IMR-90 (cell line): ENCODE measurements around the gene NPS.

Source experiments
- CHD1 ChIP-seq: IDR thresholded peaks from 2 replicates; pipeline ENCODE4 v1.6.1; 2012; ENCODE audit warnings: low read depth, low read length, improper control_type of control experiment
- MXI1 ChIP-seq: IDR thresholded peaks from 2 replicates; pipeline ENCODE4 v1.6.1; 2012; ENCODE audit warnings: low read depth, mild to moderate bottlenecking, low read length, moderate library complexity, borderline replicate concordance
- POLR2A ChIP-seq: IDR thresholded peaks from 2 replicates; pipeline ENCODE4 v1.6.1; 2012; ENCODE audit warnings: mild to moderate bottlenecking, low read depth, low read length
- RAD21 ChIP-seq: IDR thresholded peaks from 2 replicates; pipeline ENCODE4 v1.6.1; 2012; ENCODE audit warnings: low read length, improper control_type of control experiment
- RCOR1 ChIP-seq: IDR thresholded peaks from 2 replicates; pipeline ENCODE4 v1.6.1; 2012; ENCODE audit warnings: mild to moderate bottlenecking, low read length, improper control_type of control experiment; ENCODE audit not compliant: insufficient replicate concordance
- TF ChIP-seq, protein P1 (sequence below): conservative IDR thresholded peaks from 2 replicates; pipeline ENCODE4 v1.5.1; 2012; ENCODE audit warnings: mild to moderate bottlenecking, low read depth, low read length, improper control_type of control experiment
- TF ChIP-seq, protein P2 (sequence below): fragments of 150-350 bp; IDR thresholded peaks from 2 replicates; pipeline ENCODE4 v1.6.1; 2016; ENCODE audit warnings: low read depth, mild to moderate bottlenecking, low read length, moderate library complexity, borderline replicate concordance
- TF ChIP-seq, protein P3 (sequence below): fragments of 150-350 bp; IDR thresholded peaks from 2 replicates; pipeline ENCODE4 v1.6.1; 2017; ENCODE audit warnings: mild to moderate bottlenecking, antibody characterized with exemption, low read length, low read depth

DNA sequence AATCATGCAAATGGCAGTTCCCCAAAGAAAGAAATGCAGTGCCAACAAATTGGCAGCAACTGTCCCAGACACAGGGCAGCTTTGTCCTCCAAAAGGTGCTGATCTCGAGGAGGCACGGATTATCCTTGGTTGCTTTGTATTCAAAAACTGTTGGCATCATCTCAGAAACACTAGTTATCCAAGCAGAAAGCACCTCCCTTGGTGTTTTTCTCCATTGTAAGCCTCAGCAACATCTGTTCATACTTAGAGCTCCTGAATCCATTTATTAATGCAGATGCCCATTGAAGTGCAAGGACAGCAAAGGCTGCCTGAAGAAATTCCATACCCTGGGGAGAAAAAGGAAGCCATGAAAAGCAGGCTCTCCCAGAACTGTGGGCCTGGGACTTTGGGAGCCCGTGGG, 1.1 kb upstream of the NPS start:
- TF ChIP-seq POLR2A = no peak
- TF ChIP-seq CHD1 = no peak
- TF ChIP-seq, protein P1, sequence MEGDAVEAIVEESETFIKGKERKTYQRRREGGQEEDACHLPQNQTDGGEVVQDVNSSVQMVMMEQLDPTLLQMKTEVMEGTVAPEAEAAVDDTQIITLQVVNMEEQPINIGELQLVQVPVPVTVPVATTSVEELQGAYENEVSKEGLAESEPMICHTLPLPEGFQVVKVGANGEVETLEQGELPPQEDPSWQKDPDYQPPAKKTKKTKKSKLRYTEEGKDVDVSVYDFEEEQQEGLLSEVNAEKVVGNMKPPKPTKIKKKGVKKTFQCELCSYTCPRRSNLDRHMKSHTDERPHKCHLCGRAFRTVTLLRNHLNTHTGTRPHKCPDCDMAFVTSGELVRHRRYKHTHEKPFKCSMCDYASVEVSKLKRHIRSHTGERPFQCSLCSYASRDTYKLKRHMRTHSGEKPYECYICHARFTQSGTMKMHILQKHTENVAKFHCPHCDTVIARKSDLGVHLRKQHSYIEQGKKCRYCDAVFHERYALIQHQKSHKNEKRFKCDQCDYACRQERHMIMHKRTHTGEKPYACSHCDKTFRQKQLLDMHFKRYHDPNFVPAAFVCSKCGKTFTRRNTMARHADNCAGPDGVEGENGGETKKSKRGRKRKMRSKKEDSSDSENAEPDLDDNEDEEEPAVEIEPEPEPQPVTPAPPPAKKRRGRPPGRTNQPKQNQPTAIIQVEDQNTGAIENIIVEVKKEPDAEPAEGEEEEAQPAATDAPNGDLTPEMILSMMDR = no peak
- TF ChIP-seq, protein P2, sequence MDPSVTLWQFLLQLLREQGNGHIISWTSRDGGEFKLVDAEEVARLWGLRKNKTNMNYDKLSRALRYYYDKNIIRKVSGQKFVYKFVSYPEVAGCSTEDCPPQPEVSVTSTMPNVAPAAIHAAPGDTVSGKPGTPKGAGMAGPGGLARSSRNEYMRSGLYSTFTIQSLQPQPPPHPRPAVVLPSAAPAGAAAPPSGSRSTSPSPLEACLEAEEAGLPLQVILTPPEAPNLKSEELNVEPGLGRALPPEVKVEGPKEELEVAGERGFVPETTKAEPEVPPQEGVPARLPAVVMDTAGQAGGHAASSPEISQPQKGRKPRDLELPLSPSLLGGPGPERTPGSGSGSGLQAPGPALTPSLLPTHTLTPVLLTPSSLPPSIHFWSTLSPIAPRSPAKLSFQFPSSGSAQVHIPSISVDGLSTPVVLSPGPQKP = no peak
- TF ChIP-seq, protein P3, sequence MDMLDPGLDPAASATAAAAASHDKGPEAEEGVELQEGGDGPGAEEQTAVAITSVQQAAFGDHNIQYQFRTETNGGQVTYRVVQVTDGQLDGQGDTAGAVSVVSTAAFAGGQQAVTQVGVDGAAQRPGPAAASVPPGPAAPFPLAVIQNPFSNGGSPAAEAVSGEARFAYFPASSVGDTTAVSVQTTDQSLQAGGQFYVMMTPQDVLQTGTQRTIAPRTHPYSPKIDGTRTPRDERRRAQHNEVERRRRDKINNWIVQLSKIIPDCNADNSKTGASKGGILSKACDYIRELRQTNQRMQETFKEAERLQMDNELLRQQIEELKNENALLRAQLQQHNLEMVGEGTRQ = no peak
- no peak for TF ChIP-seq RCOR1
- TF ChIP-seq MXI1 = no peak
- TF ChIP-seq RAD21 = no peak
